ENCODE measurements around the gene TNKS1BP1. TPM values are rescaled to one million over a fixed set of nuclear protein-coding genes. Genes with fewer than 3 reads are reported as not detected.

TNKS1BP1 gene
- total RNA-seq, 4 donors from 2014 or later, result 119 to 162 (median 137) TPM

DNA sequence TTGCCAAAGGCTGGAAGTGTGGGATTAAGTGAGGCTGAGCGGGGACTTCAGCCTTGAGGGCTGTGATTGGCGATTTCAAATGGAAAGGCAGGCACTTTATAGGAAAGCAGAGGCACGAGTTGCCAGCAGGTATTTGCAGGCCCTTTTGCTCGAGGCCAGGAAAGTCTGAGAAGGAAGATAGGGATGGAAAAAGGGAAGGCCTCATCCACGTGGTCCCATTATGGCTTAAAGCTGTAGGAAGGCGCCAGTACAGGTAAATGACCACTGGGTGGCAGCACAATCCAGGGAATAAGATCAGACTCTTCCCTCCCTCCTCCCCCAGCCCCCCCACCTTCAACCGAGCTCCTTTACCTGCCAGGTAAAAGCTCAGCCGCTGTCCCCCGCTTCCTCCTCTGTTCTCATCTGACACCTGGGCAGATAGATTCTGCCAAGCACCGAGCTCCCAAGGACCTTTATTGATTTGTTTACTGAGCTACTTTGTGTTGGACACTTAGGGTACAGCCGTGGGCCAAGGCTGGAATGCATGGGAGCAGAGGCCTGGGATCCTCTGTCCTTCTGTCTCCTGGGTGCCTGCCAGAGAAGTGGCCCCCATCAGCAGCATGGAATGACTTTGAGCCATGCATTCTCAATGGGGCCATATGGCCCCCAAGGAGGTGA lies 20.9 kb upstream of the TNKS1BP1 start:
- TF ChIP-seq, protein P1, sequence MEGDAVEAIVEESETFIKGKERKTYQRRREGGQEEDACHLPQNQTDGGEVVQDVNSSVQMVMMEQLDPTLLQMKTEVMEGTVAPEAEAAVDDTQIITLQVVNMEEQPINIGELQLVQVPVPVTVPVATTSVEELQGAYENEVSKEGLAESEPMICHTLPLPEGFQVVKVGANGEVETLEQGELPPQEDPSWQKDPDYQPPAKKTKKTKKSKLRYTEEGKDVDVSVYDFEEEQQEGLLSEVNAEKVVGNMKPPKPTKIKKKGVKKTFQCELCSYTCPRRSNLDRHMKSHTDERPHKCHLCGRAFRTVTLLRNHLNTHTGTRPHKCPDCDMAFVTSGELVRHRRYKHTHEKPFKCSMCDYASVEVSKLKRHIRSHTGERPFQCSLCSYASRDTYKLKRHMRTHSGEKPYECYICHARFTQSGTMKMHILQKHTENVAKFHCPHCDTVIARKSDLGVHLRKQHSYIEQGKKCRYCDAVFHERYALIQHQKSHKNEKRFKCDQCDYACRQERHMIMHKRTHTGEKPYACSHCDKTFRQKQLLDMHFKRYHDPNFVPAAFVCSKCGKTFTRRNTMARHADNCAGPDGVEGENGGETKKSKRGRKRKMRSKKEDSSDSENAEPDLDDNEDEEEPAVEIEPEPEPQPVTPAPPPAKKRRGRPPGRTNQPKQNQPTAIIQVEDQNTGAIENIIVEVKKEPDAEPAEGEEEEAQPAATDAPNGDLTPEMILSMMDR (IDR thresholded peaks at IDR 0.05), result no peak
- peak; percentile 68 for DNase-seq (ENCODE audit: low spot score)
- ATAC-seq (ENCODE audit: low FRiP score), result no peak

DNA sequence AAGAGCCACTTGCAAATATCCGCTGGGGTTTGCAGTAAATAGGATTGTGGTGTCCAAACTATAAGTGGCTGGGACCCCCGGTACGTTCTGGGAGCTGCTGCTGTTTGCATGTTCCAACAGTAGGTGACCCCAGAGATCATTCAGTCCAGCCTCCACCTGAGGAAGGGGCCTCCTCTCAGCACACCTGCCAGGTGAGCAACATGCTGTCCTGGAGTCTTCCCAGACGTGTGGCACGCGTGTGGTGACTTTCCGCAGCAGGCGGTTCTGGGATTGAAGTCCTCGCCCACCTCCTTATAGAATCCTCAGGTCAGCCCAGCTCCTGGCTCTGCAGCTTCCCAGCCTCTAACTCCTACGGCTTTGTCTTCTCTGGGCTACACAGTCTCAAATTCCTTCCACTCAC lies 20.1 kb upstream of the TNKS1BP1 start:
- TF ChIP-seq, protein P1 (IDR thresholded peaks at IDR 0.05), result no peak
- ATAC-seq (ENCODE audit: low FRiP score) (no peak), DNase-seq (ENCODE audit: low spot score) (no peak)

DNA sequence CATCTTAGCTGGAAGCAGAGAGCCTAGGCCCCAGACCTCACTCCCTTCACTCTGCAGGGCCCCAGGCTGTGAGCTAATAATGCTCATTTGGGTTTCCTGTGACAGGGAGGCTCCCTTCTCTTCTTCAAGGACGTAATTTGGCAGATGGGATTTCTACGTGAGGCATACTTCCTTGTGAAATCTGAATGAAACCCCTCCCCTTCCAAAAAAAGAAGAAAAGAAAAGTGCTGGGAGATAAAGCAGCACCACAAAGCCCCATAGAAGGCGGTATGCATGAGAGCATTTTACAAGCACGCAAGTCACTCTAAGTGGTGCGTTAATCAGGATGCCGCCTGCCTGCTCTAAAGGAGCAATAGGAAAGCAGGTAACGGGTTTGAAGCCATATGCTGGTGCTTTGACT lies 19.1 kb upstream of the TNKS1BP1 start:
- TF ChIP-seq, protein P1 (IDR thresholded peaks at IDR 0.05), result no peak
- DNase-seq (ENCODE audit: low spot score), result no peak
- no peak for ATAC-seq (ENCODE audit: low FRiP score)

GRCh38 chr11:57342702-57343101 lies 17.9 kb upstream of the TNKS1BP1 start:
- DNase-seq (ENCODE audit: low spot score) (no peak), ATAC-seq (ENCODE audit: low FRiP score) (peak; percentile 52)
- TF ChIP-seq, protein P1 (IDR thresholded peaks at IDR 0.05), result no peak

GRCh38 chr11:57341250-57341808 lies 16.6 kb upstream of the TNKS1BP1 start:
- TF ChIP-seq, protein P1 (IDR thresholded peaks at IDR 0.05), result no peak
- no peak for DNase-seq (ENCODE audit: low spot score)
- ATAC-seq (ENCODE audit: low FRiP score), result no peak

DNA sequence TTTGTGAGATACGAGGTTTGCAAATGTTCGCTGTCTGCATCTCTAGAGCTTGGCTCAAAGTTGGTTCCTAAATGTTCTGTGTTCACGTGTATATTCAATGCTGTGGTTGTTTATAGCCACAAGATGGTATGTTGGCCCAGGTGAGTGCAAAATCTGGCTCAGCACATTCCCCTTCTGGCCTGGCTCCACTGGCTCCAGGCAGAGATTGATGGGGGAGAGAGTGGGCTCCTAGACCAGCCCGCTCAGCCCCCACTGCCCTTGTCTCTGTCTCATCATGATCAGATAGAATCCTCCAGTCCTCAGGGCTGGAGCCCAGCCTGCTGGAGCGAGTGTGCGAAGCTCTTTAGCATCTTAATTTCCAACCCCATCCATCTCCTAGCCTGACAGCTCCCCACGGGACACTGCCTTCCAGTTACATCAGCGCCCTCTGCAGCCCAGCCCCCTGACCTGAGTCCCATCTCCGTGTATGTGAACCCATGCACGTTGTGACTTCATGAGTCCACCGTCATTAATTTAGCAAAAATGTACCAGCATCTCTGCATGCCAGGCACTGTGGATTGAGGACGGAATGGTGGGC lies 15.4 kb upstream of the TNKS1BP1 start:
- TF ChIP-seq, protein P1 (IDR thresholded peaks at IDR 0.05), result no peak
- ATAC-seq (ENCODE audit: low FRiP score) (peak; percentile 13), DNase-seq (ENCODE audit: low spot score) (no peak)

DNA sequence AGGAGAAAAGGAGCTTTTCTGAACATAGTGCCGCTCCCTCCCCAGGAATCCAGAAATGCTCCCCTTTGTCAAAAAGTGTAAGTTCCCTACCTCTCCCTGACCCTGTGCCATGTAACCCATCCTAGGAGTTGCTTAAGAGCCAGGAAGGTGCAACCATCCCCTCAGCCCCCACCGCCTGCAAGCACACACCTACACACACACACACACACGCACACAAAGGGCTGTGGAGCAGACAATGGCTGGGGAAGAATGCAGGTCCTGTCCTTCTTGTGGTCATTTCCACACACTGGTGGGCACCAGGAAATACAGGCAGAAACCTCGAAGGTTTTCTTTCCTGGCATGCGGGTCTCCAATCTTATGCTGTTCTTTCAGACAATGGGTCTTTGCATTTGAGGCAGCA lies 14.6 kb upstream of the TNKS1BP1 start:
- TF ChIP-seq, protein P1 (IDR thresholded peaks at IDR 0.05), result no peak
- DNase-seq (ENCODE audit: low spot score) (no peak), ATAC-seq (ENCODE audit: low FRiP score) (no peak)

Measured in omental fat pad (tissue), 4 donors.